TTC549 (cell line): ENCODE measurements around the gene TBC1D9.
A peak's percentile ranks its signal among the peaks of the same experiment; 100 is the strongest.

Experiments used
- FAIRE-seq: peaks from 2 replicates; lab custom pipeline; 2012; peaks lifted over from hg19 to GRCh38; lab: Jason Lieb, UNC

Gene TBC1D9

GRCh38 chr4:140612357-140612756 lies 143.8 kb downstream of the TBC1D9 start:
- no peak for FAIRE-seq

DNA sequence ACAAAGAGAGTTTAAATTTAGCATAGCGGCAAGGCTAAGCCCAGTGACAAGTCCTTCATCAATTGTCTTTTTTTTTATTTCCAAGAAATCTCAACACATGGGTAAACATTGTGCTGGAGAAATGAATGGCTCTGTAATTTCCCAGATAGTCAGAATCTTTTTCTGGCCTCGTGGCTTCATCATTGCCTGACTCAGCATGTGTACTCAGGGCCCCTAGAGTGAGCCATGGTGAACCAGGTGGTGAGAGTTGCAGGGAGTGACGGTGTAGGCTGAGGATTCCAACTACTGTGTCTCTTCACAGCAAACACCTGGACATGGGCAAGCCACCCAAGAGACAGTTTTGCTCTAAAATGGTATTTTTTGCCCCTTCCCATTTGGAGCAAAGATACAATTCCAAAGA lies 144.3 kb downstream of the TBC1D9 start:
- no peak for FAIRE-seq

DNA sequence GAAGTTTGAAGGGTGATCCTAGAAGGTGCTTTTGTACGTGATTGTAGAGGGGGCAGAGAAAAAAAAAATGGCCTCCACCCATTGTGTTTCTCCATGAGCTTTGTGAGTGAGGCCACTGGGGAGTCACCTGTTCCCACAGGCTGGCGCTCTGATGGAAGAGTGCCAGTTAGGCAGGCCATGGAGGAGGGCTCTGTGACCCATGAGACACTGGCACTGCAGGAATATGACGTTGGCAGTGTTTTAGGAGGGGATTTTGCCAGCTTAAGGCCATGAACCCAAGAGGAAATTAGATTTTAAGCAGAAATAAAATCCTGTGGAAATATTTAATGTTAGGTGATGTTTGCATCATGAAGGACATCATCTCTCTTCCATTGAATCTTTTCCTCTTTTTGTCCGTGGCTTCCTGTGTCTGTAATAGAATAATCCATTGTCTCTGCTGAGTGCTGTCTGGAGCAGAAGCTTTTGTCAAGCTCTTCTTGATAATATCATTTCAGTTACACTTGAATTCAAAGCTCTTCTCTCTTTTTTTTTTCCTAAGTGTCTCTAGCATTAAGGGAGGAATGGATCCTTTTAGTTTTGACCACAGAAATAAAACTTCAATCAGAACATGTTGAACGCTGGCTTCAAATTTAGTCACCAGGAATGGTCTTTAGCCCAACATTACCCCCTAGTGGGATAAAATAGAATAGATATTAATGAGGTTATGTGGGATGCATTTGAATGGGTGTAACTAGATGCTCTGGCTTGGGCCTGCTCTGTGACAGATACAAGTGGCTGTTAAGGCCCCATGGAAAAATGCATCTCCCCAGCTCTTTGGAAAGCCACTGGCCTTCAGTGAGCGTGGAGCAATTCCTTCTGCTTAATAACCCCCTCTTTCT lies 146.4 kb downstream of the TBC1D9 start:
- FAIRE-seq = peak; percentile 52

DNA sequence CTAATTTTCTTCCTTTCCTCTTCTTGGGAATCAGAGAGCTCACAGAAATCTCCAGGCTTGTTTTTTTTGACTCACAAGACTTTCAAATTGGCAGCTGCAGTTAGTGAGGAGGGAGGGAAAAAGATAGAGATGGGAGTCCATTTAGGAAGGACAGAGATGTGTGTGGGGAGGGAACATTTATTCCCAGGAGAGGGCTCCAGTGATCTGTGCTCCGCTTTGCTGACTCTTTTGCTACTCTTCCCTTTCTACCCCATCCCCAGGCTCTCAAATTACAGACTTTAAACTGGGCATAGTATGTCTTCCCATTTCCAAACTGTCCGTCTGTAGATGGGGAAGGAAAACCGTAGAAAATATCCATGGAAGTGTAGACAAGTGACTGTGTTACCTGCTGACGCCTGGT lies 148.3 kb downstream of the TBC1D9 start:
- FAIRE-seq = no peak

DNA sequence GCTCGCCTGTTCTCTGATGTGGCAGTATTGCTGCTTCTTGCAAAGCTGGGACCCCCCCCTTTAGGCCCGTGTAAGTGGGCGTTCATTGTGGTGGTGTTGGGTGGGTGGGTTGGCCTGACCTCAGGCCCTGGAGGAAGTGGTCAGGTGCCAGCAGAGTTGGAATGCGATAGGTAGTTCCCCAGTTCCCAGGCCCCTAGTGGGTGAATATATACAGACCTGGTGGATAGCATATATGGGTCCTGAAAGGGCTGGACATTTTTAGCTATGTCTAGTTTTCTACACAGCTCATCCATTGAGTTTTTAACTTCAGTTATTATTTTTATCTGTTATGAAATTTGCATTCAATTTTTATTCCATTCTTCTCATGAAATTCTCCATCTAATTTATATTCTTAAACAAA lies 151.6 kb downstream of the TBC1D9 start:
- no peak for FAIRE-seq

DNA sequence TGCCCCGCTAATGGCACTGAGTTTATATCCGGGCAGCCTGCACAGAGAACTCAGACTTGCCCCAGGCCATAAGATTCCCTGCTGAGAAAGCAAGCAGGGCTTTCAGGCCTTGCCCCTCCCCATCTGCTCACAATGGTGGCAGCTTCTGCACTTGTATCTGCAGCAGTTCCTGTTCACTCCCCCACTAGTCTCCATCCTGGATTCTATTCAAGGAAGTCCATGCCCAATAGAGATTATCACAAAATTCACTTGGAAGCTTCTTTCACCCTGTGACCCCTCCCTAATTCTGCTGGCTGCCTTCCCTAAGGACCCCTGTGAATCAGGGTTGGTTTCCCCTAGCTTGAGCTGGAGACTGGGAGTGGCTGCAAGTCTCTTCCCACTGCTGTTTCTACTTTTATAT lies 152.9 kb downstream of the TBC1D9 start:
- no peak for FAIRE-seq

DNA sequence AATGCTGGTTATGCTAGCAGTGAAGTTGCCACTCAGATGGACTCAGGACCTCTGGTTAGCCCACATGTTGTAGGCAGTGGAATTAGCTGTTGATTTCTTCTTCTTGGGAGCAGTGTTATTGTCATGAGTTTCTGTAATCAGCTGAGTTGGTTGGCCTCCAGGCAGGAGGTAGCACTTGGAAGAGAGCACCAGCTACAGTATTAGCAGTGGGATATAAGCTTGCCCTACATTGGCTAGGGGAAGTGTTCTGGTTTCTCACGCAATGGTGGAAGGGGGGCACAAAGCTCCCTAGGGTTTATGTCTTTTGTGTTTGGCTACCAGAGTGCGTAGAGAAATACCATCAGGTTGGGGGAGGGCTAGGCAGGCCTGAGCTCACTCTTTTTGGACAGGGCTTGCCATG lies 153.5 kb downstream of the TBC1D9 start:
- FAIRE-seq = no peak

- FAIRE-seq = no peak
Observed at GRCh38 chr4:140600408-140600807, 155.8 kb downstream of the TBC1D9 start.

DNA sequence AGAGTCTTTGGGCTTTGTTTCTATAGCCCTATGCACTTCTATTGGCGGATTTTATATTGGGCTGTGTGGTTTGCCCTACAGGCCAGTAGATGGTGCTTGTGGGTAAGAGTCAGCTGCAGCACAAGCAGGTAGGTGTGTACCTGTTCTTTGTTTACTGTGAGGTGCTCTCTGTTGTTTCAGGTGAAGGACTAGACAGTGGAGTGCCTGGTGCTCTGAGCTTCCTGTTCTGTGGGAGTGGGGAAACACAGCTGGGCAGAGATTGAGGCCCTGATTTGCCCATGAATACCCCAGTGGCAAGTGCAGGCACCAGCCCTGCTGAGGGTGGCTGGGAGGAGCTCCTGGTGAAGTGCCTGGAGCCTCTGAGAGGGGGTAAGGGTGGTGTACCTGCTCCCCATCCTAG lies 161.1 kb downstream of the TBC1D9 start:
- no peak for FAIRE-seq

- no peak for FAIRE-seq
Observed at GRCh38 chr4:140584439-140584838, 171.7 kb downstream of the TBC1D9 start.

GRCh38 chr4:140581078-140581477 lies 175.1 kb downstream of the TBC1D9 start:
- FAIRE-seq = no peak

DNA sequence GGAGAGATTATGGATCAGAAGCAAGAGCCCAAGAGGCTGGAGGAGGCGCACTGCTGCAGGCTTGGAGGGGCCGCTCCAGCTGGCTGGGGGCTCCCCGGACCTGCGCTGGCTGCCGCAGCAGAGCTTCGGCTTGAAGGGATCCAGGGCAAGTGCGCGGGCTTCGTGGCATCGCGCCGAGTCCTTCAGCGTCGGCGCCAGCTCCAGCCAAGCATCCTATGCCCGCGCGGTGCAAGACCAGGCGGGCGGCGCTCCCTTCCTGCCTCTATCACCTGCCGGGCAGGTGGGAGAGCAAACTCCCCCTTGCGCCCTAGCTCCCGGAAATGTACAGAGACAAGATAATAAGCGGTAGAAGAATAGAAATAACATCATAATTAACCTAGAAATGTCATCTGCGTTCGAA lies 176.9 kb downstream of the TBC1D9 start:
- FAIRE-seq = no peak

DNA sequence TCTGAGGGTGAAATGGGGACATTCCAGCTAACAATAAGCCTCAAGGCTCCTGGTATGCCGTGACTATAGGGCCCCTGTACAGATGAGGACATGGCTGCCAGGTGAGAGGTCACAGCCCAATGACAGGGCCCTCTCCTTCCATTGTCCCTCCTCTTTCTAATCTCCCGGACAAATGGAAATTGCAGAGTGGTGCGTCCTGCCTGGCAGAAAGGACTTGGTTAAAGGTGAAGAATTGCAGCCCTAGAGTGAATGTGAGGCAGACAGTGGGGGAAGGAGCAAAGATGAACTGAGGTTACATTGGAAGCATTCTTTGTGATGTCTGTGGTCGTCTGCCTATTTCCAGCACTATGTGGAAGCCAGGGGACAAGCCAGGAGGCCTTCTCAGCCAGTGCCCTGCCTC lies 180.7 kb downstream of the TBC1D9 start:
- FAIRE-seq = no peak

GRCh38 chr4:140571620-140572019 lies 184.6 kb downstream of the TBC1D9 start:
- FAIRE-seq = no peak
